Neuronal stem cell (in vitro differentiated cells): ENCODE data around the gene APLP2.
A peak's percentile ranks its signal among the peaks of the same experiment; 100 is the strongest.

ENCODE experiments used
- DNase-seq: peaks from one replicate; pipeline ENCODE4 v3.0.0-alpha.2; 2013; ENCODE audit warnings: low spot score
- H2AFZ ChIP-seq: one replicate; pipeline ENCODE4 v1.6.1; 2013; ENCODE audit warnings: mild to moderate bottlenecking, low read length, inconsistent platforms
- H2AK5ac ChIP-seq: 2 replicates; pipeline ENCODE4 v1.6.1; 2013; ENCODE audit warnings: low read depth, mild to moderate bottlenecking, inconsistent platforms, low read length, moderate library complexity, mixed read lengths
- H2BK120ac ChIP-seq: 2 replicates; pipeline ENCODE4 v1.6.1; 2013; ENCODE audit warnings: low read depth, mild to moderate bottlenecking, inconsistent platforms, low read length, moderate library complexity, mixed read lengths
- H2BK12ac ChIP-seq: one replicate; pipeline ENCODE4 v1.6.1; 2013; ENCODE audit warnings: low read length, inconsistent platforms
- H2BK15ac ChIP-seq: 2 replicates; pipeline ENCODE4 v1.6.1; 2013; ENCODE audit warnings: mild to moderate bottlenecking, low read length, inconsistent platforms, mixed read lengths
- H2BK5ac ChIP-seq: one replicate; pipeline ENCODE4 v1.6.1; 2013; ENCODE audit warnings: inconsistent platforms, mild to moderate bottlenecking, low read length, moderate library complexity
- H3K14ac ChIP-seq: one replicate; pipeline ENCODE4 v1.6.1; 2013; ENCODE audit warnings: low read length, inconsistent platforms
- H3K18ac ChIP-seq: 2 replicates; pipeline ENCODE4 v1.6.1; 2013; ENCODE audit warnings: low read length, inconsistent platforms
- H3K23ac ChIP-seq: 2 replicates; pipeline ENCODE4 v1.6.1; 2013; ENCODE audit warnings: low read depth, mild to moderate bottlenecking, mixed read lengths, low read length, inconsistent platforms; ENCODE audit not compliant: poor library complexity
- H3K27ac ChIP-seq: replicated peaks from 3 replicates; pipeline ENCODE4 v1.5.1; 2013; ENCODE audit warnings: low read length, inconsistent platforms
- H3K27me3 ChIP-seq, 3 experiments: 2 replicates each; pipeline ENCODE4 v1.6.1; 2013; ENCODE audit warnings: low read length in 3 of 3, mild to moderate bottlenecking in 2 of 3, inconsistent platforms in 1 of 3, low read depth in 1 of 3, mixed read lengths in 1 of 3, moderate library complexity in 1 of 3; ENCODE audit not compliant: control insufficient read depth in 3 of 3, insufficient read depth in 3 of 3
- H3K36me3 ChIP-seq, 2 donors: replicated peaks in 1 of 2; 2 replicates each; pipeline ENCODE4 v1.6.1; 2013; ENCODE audit warnings: low read length in 2 of 2; ENCODE audit not compliant: control insufficient read depth in 2 of 2, insufficient read depth in 2 of 2
- H3K4ac ChIP-seq: 2 replicates; pipeline ENCODE4 v1.6.1; 2013; ENCODE audit warnings: inconsistent platforms, mild to moderate bottlenecking, low read length, moderate library complexity
- H3K4me1 ChIP-seq, 2 donors: 1 replicate in 1 of 2; 2 replicates in 1 of 2; pipeline ENCODE4 v1.6.1; 2013; ENCODE audit warnings: low read length in 2 of 2, low read depth in 1 of 2; ENCODE audit not compliant: control insufficient read depth in 2 of 2, insufficient read depth in 1 of 2
- H3K4me2 ChIP-seq: one replicate; pipeline ENCODE4 v1.6.1; 2013; ENCODE audit warnings: mild to moderate bottlenecking, low read length, inconsistent platforms; ENCODE audit not compliant: insufficient read depth, poor library complexity, severe bottlenecking
- H3K4me3 ChIP-seq, 2 donors: 2 replicates each; pipeline ENCODE4 v1.5.1; 2013; ENCODE audit warnings: low read length in 2 of 2, mild to moderate bottlenecking in 2 of 2, inconsistent platforms in 1 of 2, moderate library complexity in 1 of 2
- H3K79me1 ChIP-seq: one replicate; pipeline ENCODE4 v1.6.1; 2013; ENCODE audit warnings: low read depth, mild to moderate bottlenecking, inconsistent platforms, low read length, moderate library complexity
- H3K9ac ChIP-seq: one replicate; pipeline ENCODE4 v1.6.1; 2013; ENCODE audit warnings: mild to moderate bottlenecking, low read depth, low read length, inconsistent platforms; ENCODE audit not compliant: poor library complexity
- H3K9me3 ChIP-seq, 2 donors: replicated peaks in 1 of 2; 2 replicates each; pipeline versions ENCODE3 to v1.6.1; 2013; ENCODE audit warnings: low read length in 2 of 2, mild to moderate bottlenecking in 2 of 2, inconsistent platforms in 1 of 2, low read depth in 1 of 2, mixed read lengths in 1 of 2, moderate library complexity in 1 of 2; ENCODE audit not compliant: control insufficient read depth in 2 of 2, insufficient read depth in 1 of 2
- H4K8ac ChIP-seq: one replicate; pipeline ENCODE4 v1.6.1; 2013; ENCODE audit warnings: low read depth, mild to moderate bottlenecking, inconsistent platforms, low read length, moderate library complexity
- H4K91ac ChIP-seq: one replicate; pipeline ENCODE4 v1.6.1; 2013; ENCODE audit warnings: low read length, low read depth, mild to moderate bottlenecking, inconsistent platforms; ENCODE audit not compliant: poor library complexity
- WGBS, 2 donors: extraction: QIAGEN DNeasy Blood & Tissue Kit; methylation state at CpG; one replicate each; pipeline ENCODE4 v1.1.7; 2013; ENCODE audit warnings: missing lambda C conversion rate in 2 of 2, mixed read lengths in 1 of 2; ENCODE audit not compliant: insufficient read length in 2 of 2, insufficient replicate concordance in 1 of 2; ENCODE audit errors: extremely low coverage in 2 of 2; 5-methylcytosine and 5-hydroxymethylcytosine counted together

Gene APLP2

DNA sequence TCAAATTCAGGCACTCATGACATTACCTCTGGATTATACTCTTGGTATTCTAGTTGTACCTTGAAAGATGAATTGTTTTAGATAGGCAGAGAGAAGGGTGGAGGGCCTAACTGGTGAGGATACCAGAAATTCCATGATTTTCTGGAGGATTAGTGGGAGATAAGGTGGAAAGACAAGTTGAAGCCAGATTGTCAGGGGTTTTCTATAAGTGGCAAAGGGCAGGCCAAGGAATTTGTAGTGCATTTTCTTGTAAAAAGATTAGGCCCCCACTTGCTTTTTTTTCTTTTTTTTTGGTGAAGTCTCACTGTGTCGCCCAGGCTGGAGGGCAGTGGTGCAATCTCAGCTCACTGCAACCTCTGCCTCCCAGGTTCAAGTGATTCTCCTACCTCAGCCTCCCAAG is 38.6 kb upstream of the APLP2 start:
- WGBS, 2 donors = no CpG with 5 or more reads among the region's 1 CpG
- Histone ChIP-seq H3K14ac (no peak overlapping the region), H2BK120ac (no peak overlapping the region), H3K79me1 (no peaks in the 10 kb centered on the region), H3K4me1 (peaks cover 0 to 8% of the 10 kb centered on the region in 2 donors), H3K27ac (no peak overlapping the region), H3K27me3 (no peaks in the 10 kb centered on the region), H3K4me3 (no peak overlapping the region), H2BK12ac (no peak overlapping the region), H3K4me2 (no peak overlapping the region), H3K36me3 (no peaks in the 10 kb centered on the region), H2AFZ (no peak overlapping the region), H3K23ac (no peak overlapping the region), H3K4ac (no peak overlapping the region), H3K9ac (no peak overlapping the region), H3K18ac (no peak overlapping the region), H2BK15ac (no peak overlapping the region), H2BK5ac (no peak overlapping the region), H3K9me3 (no peaks in the 10 kb centered on the region), H4K91ac (no peak overlapping the region), H4K8ac (no peak overlapping the region), H2AK5ac (no peak overlapping the region)
- DNase-seq = no peak

- H4K91ac ChIP-seq = no peak overlapping the region
- H3K14ac ChIP-seq = no peak overlapping the region
- no peak overlapping the region for H3K9ac ChIP-seq
- H3K79me1 ChIP-seq = no peaks in the 10 kb centered on the region
- no peak overlapping the region for H3K4ac ChIP-seq
- no peak overlapping the region for H2AFZ ChIP-seq
- H3K18ac ChIP-seq = no peak overlapping the region
- peaks cover 0 to 10% of the 10 kb centered on the region in 2 donors for H3K4me1 ChIP-seq
- no peak for DNase-seq
- no peaks in the 10 kb centered on the region for H3K9me3 ChIP-seq
- H2BK120ac ChIP-seq = no peak overlapping the region
- no CpG with 5 or more reads among the region's 2 CpGs for WGBS, 2 donors
- H2BK12ac ChIP-seq = no peak overlapping the region
- no peak overlapping the region for H4K8ac ChIP-seq
- H3K36me3 ChIP-seq = no peaks in the 10 kb centered on the region
- peak overlapping the region; percentile 57 for H3K27ac ChIP-seq
- no peak overlapping the region for H3K23ac ChIP-seq
- H3K27me3 ChIP-seq = no peaks in the 10 kb centered on the region
- H2BK15ac ChIP-seq = no peak overlapping the region
- no peak overlapping the region for H2BK5ac ChIP-seq
- H2AK5ac ChIP-seq = no peak overlapping the region
- H3K4me3 ChIP-seq = no peak overlapping the region
- no peak overlapping the region for H3K4me2 ChIP-seq
These were observed 37.7 kb upstream of the APLP2 start for GRCh38 chr11:130031945-130032344.

GRCh38 chr11:130032931-130033330 is 36.8 kb upstream of the APLP2 start:
- no peaks in the 10 kb centered on the region for H3K27me3 ChIP-seq
- H4K8ac ChIP-seq = peak overlapping the region; percentile 86
- no peaks in the 10 kb centered on the region for H3K79me1 ChIP-seq
- no peak overlapping the region for H3K9ac ChIP-seq
- WGBS, 2 donors = no CpG with 5 or more reads among the region's 44 CpGs
- H3K9me3 ChIP-seq = no peaks in the 10 kb centered on the region
- H3K4me2 ChIP-seq = no peak overlapping the region
- H3K18ac ChIP-seq = peak overlapping the region; percentile 78
- no peak for DNase-seq
- H2BK5ac ChIP-seq = peak overlapping the region; percentile 87
- no peak overlapping the region for H2AFZ ChIP-seq
- peak overlapping the region; percentile 84 for H3K4ac ChIP-seq
- H3K36me3 ChIP-seq = no peaks in the 10 kb centered on the region
- peaks cover 3 to 14% of the 10 kb centered on the region in 2 donors for H3K4me1 ChIP-seq
- H3K14ac ChIP-seq = peak overlapping the region; percentile 31
- peak overlapping the region; percentile 22 for H2BK12ac ChIP-seq
- H3K23ac ChIP-seq = no peak overlapping the region
- H2BK15ac ChIP-seq = no peak overlapping the region
- no peak overlapping the region for H4K91ac ChIP-seq
- H3K4me3 ChIP-seq = no peak overlapping the region
- no peak overlapping the region for H2BK120ac ChIP-seq
- H3K27ac ChIP-seq = no peak overlapping the region
- H2AK5ac ChIP-seq = peak overlapping the region; percentile 98

DNA sequence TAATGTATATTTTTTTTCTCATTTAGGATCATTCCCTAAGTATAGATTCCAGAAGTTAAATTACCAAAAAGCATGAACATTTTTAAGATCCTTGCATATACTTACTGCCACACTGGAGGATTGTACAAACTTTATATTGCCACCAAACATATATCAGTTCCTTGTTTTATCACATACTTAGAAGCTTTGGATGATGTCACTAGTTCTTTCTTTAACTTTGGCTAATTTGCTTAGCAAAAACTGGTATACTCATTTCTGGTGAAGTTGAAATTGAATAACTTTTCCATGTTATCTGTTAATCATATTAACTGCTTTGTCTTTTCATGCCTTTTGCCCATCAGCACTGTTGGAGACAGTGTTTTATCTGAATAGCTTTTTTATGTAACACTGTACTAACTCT is 35.5 kb upstream of the APLP2 start:
- H4K8ac ChIP-seq = no peak overlapping the region
- no peaks in the 10 kb centered on the region for H3K36me3 ChIP-seq
- H3K79me1 ChIP-seq = no peaks in the 10 kb centered on the region
- H2BK5ac ChIP-seq = no peak overlapping the region
- no peak overlapping the region for H3K4me3 ChIP-seq
- no peak overlapping the region for H2BK15ac ChIP-seq
- no peak overlapping the region for H3K9ac ChIP-seq
- DNase-seq = no peak
- H3K27ac ChIP-seq = no peak overlapping the region
- no peaks in the 10 kb centered on the region for H3K9me3 ChIP-seq
- no peak overlapping the region for H3K14ac ChIP-seq
- H3K18ac ChIP-seq = no peak overlapping the region
- no peak overlapping the region for H2BK12ac ChIP-seq
- no peak overlapping the region for H2AFZ ChIP-seq
- no peak overlapping the region for H3K4ac ChIP-seq
- no peak overlapping the region for H2BK120ac ChIP-seq
- no peak overlapping the region for H3K4me2 ChIP-seq
- H3K27me3 ChIP-seq = no peaks in the 10 kb centered on the region
- peaks cover 7 to 21% of the 10 kb centered on the region in 2 donors for H3K4me1 ChIP-seq
- H2AK5ac ChIP-seq = no peak overlapping the region
- H4K91ac ChIP-seq = no peak overlapping the region
- H3K23ac ChIP-seq = no peak overlapping the region
